Measurements from ENCODE around the gene RNF141.

GRCh38 chr11:10584071-10584501 is 43.1 kb upstream of the RNF141 start:
- TF ChIP-seq CTCF (IDR thresholded peaks at IDR 0.05; ENCODE audit: borderline replicate concordance, extremely low read depth, low read length, poor library complexity, severe bottlenecking), result no peak
- no peak for TF ChIP-seq EZH2 (IDR thresholded peaks at IDR 0.05; ENCODE audit: borderline replicate concordance, low read depth, low read length, severe bottlenecking)
